Stimulated activated CD4-positive, alpha-beta T cell treated with anti-CD3 and anti-CD28 coated beads, Interleukin-4, amount 100 ng/mL, for 48 hours (primary cell): Measurements from ENCODE around the gene FURIN.
A peak's percentile ranks its signal among the peaks of the same experiment; 100 is the strongest.
"Not testable (repeated sequence)": the region's sequence is repeated elsewhere in the genome, so short reads cannot be mapped to it uniquely, and the experiment has no call there.

Experiments used
- DNase-seq, 2 donors: peaks; one replicate each; pipeline ENCODE4 v3.0.0-alpha.2; 2020; ENCODE audit warnings: low read depth in 2 of 2

Gene FURIN

GRCh38 chr15:90902040-90902839 lies 33.9 kb downstream of the FURIN start:
- peak; percentile 57 to 63 for DNase-seq

GRCh38 chr15:90902840-90903732 lies 34.7 kb downstream of the FURIN start, which contains the start of gene MAN2A2:
Gene MAN2A2 (plus strand): TSS chr15:90903302. CDS start chr15:90904208, 906 bp downstream.
- peak; percentile 74 to 80 for DNase-seq

GRCh38 chr15:90903733-90904536 lies 35.5 kb downstream of the FURIN start:
- DNase-seq: no peak

- DNase-seq: no peak
Measured at GRCh38 chr15:90904746-90905145, 36.4 kb downstream of the FURIN start.

- DNase-seq: no peak
Measured at GRCh38 chr15:90905306-90906180, 37.2 kb downstream of the FURIN start.

- no peak for DNase-seq
Measured at GRCh38 chr15:90906181-90906849, 37.9 kb downstream of the FURIN start.

- no peak for DNase-seq
Measured at GRCh38 chr15:90907051-90907660, 38.8 kb downstream of the FURIN start.

- no peak for DNase-seq
Measured at GRCh38 chr15:90907838-90908507, 39.6 kb downstream of the FURIN start.

GRCh38 chr15:90909449-90909848 lies 41.1 kb downstream of the FURIN start:
- DNase-seq: not testable (repeated sequence)

- DNase-seq: no peak
Measured at GRCh38 chr15:90909976-90910375, 41.6 kb downstream of the FURIN start.

- no peak for DNase-seq
Measured at GRCh38 chr15:90910441-90911301, 42.3 kb downstream of the FURIN start.

GRCh38 chr15:90911302-90911623 lies 42.9 kb downstream of the FURIN start:
- DNase-seq: no peak

GRCh38 chr15:90911906-90912769 lies 43.8 kb downstream of the FURIN start:
- no peak for DNase-seq

GRCh38 chr15:90912770-90913075 lies 44.3 kb downstream of the FURIN start:
- no peak for DNase-seq

GRCh38 chr15:90913398-90913944 lies 45.1 kb downstream of the FURIN start:
- DNase-seq: no peak

- no peak for DNase-seq
Measured at GRCh38 chr15:90914305-90915080, 46.1 kb downstream of the FURIN start.
